Esophagus (tissue), 2 donors: ENCODE results near the gene HTR4. TPM values are rescaled to one million over a fixed set of nuclear protein-coding genes. Genes with fewer than 3 reads are reported as not detected.
"Not testable (repeated sequence)": the region's sequence is repeated elsewhere in the genome, so short reads cannot be mapped to it uniquely, and the experiment has no call there.

Source experiments
- H3K27ac ChIP-seq, 2 donors: one replicate each; pipeline ENCODE4 v1.5.1; 2013; ENCODE audit warnings: low read depth in 2 of 2, mild to moderate bottlenecking in 2 of 2, inconsistent platforms in 1 of 2, low read length in 1 of 2, moderate library complexity in 1 of 2
- H3K27me3 ChIP-seq, 2 donors: one replicate each; pipeline ENCODE4 v1.6.1; 2013; ENCODE audit warnings: low read length in 2 of 2, control low read depth in 1 of 2, mild to moderate bottlenecking in 1 of 2; ENCODE audit not compliant: insufficient read depth in 2 of 2, control insufficient read depth in 1 of 2
- H3K36me3 ChIP-seq, 2 donors: one replicate each; pipeline ENCODE4 v1.6.1; 2013; ENCODE audit warnings: low read length in 1 of 2; ENCODE audit not compliant: control insufficient read depth in 2 of 2, insufficient read depth in 2 of 2
- H3K4me1 ChIP-seq, 2 donors: one replicate each; pipeline ENCODE4 v1.6.1; 2013; ENCODE audit warnings: low read length in 1 of 2; ENCODE audit not compliant: control insufficient read depth in 2 of 2, insufficient read depth in 2 of 2
- H3K4me3 ChIP-seq, 2 donors: one replicate each; pipeline ENCODE4 v1.5.1; 2013; ENCODE audit warnings: low read length in 2 of 2, mild to moderate bottlenecking in 2 of 2, low read depth in 1 of 2, moderate library complexity in 1 of 2
- H3K9me3 ChIP-seq, 2 donors: one replicate each; pipeline ENCODE4 v1.6.1; 2013; ENCODE audit warnings: mild to moderate bottlenecking in 2 of 2, low read depth in 1 of 2, low read length in 1 of 2, moderate library complexity in 1 of 2; ENCODE audit not compliant: control insufficient read depth in 2 of 2, insufficient read depth in 1 of 2
- WGBS, 2 donors: extraction: QIAGEN DNeasy Blood & Tissue Kit; methylation state at CpG; one replicate each; pipeline ENCODE4 v1.1.7; 2013; 5-methylcytosine and 5-hydroxymethylcytosine counted together
- polyA plus RNA-seq, 2 donors: library from polyadenylated mRNA; stranded (reverse); fragments of 200-250 nt; gene quantifications; one replicate each; pipeline ENCODE4 v1.2.3, GENCODE V29; 2013
- donor health status: healthy with polysubstance abuse.
- donor health status: Bipolar disorder and iron deficiency.

The HTR4 gene
- polyA plus RNA-seq, 2 donors, result 0.02 to 0.20 TPM

DNA sequence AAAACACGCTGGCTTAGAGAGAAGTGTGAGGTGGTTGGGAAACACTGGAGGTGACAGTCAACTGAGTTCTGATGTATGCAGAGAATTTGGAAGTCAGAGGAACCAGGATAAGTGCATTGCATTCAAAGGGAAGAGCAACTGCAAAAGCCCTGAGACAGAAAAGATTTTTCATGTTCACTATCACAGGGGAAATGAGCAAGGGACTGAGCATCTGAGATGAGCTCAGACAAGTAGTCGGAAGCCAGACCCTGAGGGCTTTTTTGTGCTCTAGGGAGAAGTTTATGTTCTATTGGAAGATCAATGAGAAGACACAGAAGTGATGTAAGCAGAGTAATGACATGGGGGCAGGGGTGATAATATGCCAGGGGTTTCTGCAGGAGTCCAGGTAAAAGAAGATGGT lies 97.5 kb downstream of the HTR4 start:
- H3K4me1 ChIP-seq, result no peaks in the 10 kb centered on the region
- H3K36me3 ChIP-seq, result no peaks in the 10 kb centered on the region
- H3K4me3 ChIP-seq, result no peak overlapping the region
- WGBS, 2 donors, result 64 to 78% methylated on average over 2 of the region's 2 CpGs
- H3K27ac ChIP-seq, result no peak overlapping the region
- no peaks in the 10 kb centered on the region for H3K27me3 ChIP-seq
- no peaks in the 10 kb centered on the region for H3K9me3 ChIP-seq

DNA sequence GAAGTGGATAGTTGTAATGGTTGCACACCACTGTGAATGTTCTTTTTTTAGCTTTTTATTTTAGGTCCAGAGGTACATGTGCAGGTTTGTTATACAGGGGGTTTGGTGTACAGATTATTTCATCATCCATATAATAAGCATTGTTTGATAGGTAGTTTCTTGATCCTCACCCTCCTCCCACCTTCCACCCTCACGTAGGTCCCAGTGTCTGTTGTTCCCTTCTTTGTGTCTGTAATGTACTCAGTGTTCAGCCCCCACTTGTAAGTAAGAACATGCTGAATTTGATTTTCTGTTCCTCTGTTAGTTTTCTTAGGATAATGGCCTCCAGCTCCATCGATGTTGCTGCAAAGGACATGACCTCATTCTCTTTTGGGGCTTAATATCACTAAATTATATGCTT lies 99.7 kb downstream of the HTR4 start:
- WGBS, 2 donors, result 74 to 84% methylated on average over 2 of the region's 2 CpGs
- H3K36me3 ChIP-seq, result no peaks in the 10 kb centered on the region
- H3K4me1 ChIP-seq, result no peaks in the 10 kb centered on the region
- no peaks in the 10 kb centered on the region for H3K9me3 ChIP-seq
- H3K4me3 ChIP-seq, result no peak overlapping the region
- H3K27me3 ChIP-seq, result no peaks in the 10 kb centered on the region
- H3K27ac ChIP-seq, result no peak overlapping the region

DNA sequence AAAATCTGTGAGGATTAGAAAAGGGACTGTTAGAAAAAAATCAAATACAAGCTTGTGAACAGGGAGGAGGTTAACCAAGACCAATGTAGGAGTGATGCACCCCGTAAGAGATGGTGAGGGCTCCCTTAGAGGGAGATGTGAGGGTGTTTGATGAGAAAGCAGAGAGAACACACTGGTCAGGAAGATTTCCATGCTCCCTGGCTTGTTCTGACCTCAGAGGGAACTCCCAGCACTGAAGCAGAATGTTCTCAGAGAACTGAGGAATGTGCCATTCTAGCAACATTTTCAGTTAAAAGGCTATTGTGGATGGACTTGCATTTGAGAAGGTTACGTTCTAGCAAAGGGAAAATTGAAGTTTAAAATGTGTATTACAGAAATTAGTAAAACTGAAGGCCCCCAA lies 110.6 kb downstream of the HTR4 start:
- no peaks in the 10 kb centered on the region for H3K9me3 ChIP-seq
- 80 to 92% methylated on average over 2 of the region's 2 CpGs for WGBS, 2 donors
- H3K27ac ChIP-seq, result no peak overlapping the region
- H3K4me1 ChIP-seq, result no peaks in the 10 kb centered on the region
- no peak overlapping the region for H3K4me3 ChIP-seq
- H3K36me3 ChIP-seq, result no peaks in the 10 kb centered on the region
- H3K27me3 ChIP-seq, result no peaks in the 10 kb centered on the region

DNA sequence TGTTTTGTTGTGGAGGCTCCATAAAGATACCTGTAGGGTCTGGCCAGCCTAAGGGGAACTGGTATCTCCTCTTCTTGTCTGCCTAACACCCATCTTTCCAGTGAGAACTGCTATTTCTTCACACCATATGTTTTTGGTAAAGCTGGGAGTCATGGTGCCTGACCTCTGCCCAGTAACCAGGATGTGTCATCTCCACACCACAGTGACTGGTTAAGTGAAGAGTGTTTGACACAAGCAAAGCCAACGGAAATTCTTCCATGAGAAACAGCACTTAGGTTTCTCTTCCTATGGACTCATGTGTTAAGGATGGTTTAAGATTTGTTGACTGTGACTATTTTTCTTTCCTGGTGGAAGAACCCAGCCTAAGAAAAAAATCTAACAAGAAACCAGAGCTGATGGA lies 111.5 kb downstream of the HTR4 start:
- Histone ChIP-seq H3K9me3 (no peaks in the 10 kb centered on the region), H3K27ac (no peak overlapping the region), H3K36me3 (no peaks in the 10 kb centered on the region), H3K4me3 (no peak overlapping the region), H3K27me3 (no peaks in the 10 kb centered on the region), H3K4me1 (no peaks in the 10 kb centered on the region)
- 81 to 86% methylated on average over 1 of the region's 1 CpG for WGBS, 2 donors

DNA sequence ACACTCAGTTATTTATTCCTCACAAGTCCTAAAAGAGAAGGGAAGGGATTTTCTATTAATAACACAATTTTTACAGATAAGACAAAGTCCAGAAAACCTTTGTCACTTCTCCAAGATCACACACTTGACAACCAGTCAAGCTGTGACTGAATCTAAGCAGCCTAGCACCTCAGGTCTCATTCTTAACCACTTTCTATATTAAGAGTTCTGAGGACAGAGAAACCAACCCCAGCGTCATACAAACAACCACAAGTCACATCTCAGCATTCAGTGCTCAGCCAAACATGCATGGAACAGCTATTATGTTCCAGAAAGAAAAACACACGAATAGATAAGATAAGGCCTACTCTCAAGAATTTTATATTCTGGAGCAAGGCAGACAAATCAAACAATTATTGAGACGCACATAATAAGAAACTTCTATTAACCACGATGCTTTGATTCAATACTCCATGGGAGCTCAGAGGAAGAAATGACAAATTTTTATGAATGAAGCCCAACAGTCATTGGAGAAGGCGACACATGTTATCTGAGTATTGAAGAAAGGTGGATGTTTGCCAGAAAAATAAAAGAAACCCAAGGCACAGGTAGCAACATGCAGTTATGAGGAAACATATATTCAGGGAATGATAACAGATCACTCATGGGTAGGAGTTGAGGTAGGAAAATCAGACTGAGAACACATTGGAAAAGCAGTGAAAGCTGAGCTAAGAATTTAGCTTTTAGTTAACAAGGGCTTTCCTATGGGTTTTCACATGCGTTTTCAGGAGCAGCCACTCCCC lies 113.1 kb downstream of the HTR4 start:
- H3K36me3 ChIP-seq, result no peaks in the 10 kb centered on the region
- 64 to 66% methylated on average over 6 of the region's 6 CpGs for WGBS, 2 donors
- H3K4me3 ChIP-seq, result no peak overlapping the region
- H3K9me3 ChIP-seq, result no peaks in the 10 kb centered on the region
- H3K27me3 ChIP-seq, result no peaks in the 10 kb centered on the region
- no peaks in the 10 kb centered on the region for H3K4me1 ChIP-seq
- no peak overlapping the region for H3K27ac ChIP-seq

DNA sequence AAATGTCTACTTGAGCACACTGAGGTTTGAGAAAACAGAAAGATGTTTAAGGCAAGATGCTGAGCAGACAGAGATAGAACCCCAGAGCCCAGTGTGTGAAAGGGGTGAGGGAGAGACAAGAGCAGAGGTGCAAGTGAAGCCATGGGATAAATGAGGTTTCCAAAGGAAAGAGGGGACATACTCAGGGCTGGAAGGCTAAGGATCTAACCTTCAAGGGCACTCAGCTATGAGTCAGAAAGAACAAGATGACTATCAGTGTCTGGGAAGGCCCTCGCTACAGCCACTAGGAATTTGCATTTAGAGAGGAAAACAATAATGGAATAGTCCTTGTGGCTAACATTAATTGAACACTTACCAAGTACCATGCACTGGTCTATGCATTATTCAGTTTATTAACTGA lies 113.7 kb downstream of the HTR4 start:
- H3K4me3 ChIP-seq, result no peak overlapping the region
- no peak overlapping the region for H3K27ac ChIP-seq
- no peaks in the 10 kb centered on the region for H3K36me3 ChIP-seq
- WGBS, 2 donors, result 87 to 95% methylated on average over 1 of the region's 1 CpG
- no peaks in the 10 kb centered on the region for H3K4me1 ChIP-seq
- H3K9me3 ChIP-seq, result no peaks in the 10 kb centered on the region
- no peaks in the 10 kb centered on the region for H3K27me3 ChIP-seq

DNA sequence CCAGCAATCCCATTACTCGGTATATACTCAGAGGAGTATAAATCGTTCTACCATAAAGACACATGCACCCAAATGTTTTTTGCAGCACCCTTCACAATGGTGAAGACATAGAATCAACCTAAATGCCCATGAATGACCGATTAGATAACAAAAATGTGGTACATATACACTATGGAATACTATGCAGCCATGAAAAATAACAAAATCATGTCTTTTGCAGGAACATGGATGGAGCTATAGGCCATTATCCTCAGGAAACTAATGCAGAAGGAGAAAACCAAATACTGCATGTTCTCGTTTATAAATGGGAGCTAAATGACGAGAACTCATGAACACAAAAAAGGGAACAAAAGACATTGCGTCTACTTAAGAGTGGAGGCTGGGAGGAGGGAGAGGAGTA lies 114.5 kb downstream of the HTR4 start:
- Histone ChIP-seq H3K4me3 (no peak overlapping the region), H3K9me3 (no peaks in the 10 kb centered on the region), H3K4me1 (no peaks in the 10 kb centered on the region), H3K27me3 (no peaks in the 10 kb centered on the region), H3K27ac (no peak overlapping the region), H3K36me3 (no peaks in the 10 kb centered on the region)
- 86 to 91% methylated on average over 6 of the region's 6 CpGs for WGBS, 2 donors

DNA sequence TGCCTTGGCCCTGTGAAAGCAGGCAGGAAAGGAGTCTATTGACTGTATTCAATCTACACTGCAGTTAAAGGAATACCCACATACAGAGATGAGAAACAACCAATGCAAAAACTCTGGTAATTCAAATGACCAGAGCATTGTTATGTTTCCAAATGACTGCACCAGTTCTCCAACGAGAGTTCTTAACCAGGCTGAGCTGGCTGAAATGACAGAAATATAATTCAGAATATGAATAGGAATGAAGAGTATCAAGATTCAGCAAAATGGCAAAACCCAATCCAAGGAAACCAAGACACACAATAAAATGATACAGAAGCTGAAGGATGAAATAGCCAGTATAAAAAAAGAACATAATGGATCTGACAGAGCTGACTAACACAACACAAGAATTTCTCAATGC lies 119.1 kb downstream of the HTR4 start:
- H3K4me1 ChIP-seq, result no peaks in the 10 kb centered on the region
- 71 to 78% methylated on average over 1 of the region's 1 CpG for WGBS, 2 donors
- peaks cover 3 to 8% of the 10 kb centered on the region in 2 donors for H3K9me3 ChIP-seq
- no peak overlapping the region for H3K27ac ChIP-seq
- H3K4me3 ChIP-seq, result no peak overlapping the region
- H3K27me3 ChIP-seq, result no peaks in the 10 kb centered on the region
- no peaks in the 10 kb centered on the region for H3K36me3 ChIP-seq

DNA sequence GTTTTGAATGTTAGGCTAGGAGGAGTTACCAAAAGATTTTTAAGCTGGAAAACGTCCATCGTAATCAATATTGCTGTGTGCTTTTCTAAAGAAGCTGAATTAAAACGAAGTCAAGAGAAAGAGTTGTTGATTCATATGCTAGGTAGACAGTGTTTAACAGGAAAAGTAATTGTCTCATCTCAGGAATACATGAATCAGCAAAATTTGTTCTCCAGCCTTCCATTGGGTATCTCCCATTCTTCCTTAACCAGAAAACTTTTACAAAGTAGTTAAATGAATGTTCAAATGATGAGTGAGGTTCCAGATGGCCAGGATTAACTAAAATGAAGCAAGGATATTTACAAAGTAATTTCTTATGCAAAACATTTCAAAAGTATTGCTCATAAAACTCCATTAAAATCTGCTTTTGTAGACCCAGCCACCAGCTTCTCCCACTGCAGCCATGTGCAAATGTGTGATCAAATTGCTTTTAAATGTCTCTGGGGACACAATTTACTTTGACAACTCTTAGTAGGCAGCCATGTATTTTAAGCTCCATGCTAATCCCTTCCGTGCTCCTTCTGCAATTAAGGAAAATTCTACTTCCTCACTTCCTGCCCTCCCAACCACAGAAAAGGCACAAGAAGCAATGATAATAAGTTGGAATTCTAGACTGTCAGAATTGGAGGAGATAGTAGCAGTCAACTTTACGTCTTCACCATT lies 121.2 kb downstream of the HTR4 start:
- no peak overlapping the region for H3K27ac ChIP-seq
- 66 to 71% methylated on average over 5 of the region's 5 CpGs for whole genome bisulfite sequencing, 2 donors
- H3K27me3 ChIP-seq, result no peaks in the 10 kb centered on the region
- H3K4me3 ChIP-seq, result no peak overlapping the region
- H3K36me3 ChIP-seq, result no peaks in the 10 kb centered on the region
- peaks cover 5 to 9% of the 10 kb centered on the region in 2 donors for H3K9me3 ChIP-seq
- no peaks in the 10 kb centered on the region for H3K4me1 ChIP-seq

DNA sequence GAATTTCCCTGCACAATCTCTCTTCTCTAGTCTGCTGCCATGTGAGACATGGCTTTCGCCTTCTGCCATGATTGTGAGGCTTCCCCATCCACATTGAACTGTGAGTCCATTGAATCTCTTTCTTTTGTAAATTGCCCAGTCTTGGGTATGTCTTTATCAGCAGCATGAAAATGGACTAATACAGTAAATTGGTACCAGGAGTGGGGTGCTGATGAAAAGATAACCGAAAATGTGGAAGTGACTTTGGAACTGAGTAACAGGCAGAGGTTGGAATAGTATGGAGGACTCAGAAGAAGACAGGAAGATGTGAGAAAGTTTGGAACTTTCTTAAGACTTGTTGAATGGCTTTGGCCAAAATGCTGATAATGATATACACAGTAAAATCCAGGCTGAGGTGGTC lies 124.9 kb downstream of the HTR4 start:
- H3K36me3 ChIP-seq, H3K4me3 ChIP-seq, H3K27ac ChIP-seq, H3K27me3 ChIP-seq, H3K4me1 ChIP-seq, H3K9me3 ChIP-seq: not testable (repeated sequence)
- WGBS, 2 donors, result 90 to 93% methylated on average over 2 of the region's 2 CpGs
